ENCODE data around the gene RBMS3. TPM values are rescaled to one million over a fixed set of nuclear protein-coding genes. Genes with fewer than 3 reads are reported as not detected.
"Not testable (repeated sequence)": the region's sequence is repeated elsewhere in the genome, so short reads cannot be mapped to it uniquely, and the experiment has no call there.

RBMS3 gene
- total RNA-seq, 2 donors from 2014 or later: 7.1 to 11.5 TPM

DNA sequence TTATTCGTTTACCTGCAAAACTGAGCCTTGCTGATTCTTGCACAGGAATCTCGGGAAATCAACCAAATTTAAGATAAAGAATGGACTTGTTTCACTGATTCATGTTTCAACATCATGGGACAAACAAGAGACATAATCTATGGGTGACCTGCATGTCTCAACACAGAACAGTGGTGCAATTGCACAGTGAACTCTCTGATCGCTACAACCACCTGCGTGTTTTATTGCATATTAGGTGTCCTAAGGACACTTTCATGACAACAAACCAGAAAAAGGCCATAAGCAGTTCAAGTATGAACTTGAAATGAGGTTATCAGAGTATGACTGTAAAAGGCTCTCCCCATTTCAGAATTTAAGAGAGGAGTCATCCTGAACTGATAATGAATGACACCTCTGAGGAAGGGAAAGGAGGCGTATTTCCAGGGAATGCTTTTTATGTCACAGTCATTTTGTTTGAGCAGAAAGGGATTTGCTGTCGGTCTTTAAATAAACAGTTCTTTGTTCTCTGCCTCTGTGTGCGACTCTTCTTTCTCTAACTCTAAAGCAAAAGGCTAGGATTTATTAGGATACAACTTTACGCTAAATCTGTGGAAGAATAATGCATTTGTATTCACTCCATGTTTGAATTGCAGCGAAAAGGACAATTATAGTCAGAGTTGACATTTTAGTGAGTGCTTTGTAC, 167.2 kb downstream of the RBMS3 start:
- ATAC-seq (peak; percentile 54), DNase-seq (no peak)
- intact Hi-C loops (cut with DNase I, micrococcal nuclease): no loop called here

DNA sequence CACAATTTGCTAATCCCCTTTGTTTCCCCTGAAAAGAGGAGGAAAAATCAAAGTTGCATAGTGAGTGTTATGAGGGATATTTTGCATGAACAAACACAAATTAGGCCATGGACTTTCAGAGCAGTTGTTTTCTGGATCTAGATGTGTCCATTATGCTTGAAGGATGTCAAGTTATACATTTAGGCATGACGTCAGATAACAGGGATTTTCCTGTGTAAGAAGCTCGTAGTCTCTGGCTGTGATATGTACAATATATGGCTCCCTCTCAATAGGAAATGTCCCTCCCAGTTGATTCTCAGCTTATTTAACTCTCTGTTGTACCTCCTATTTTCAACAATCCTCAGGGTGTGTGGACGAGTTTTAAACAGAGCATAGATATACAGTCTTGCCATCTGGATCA, 171.0 kb downstream of the RBMS3 start:
- intact Hi-C loops (cut with DNase I, micrococcal nuclease): no loop called here
- no peak for ATAC-seq
- DNase-seq: no peak

DNA sequence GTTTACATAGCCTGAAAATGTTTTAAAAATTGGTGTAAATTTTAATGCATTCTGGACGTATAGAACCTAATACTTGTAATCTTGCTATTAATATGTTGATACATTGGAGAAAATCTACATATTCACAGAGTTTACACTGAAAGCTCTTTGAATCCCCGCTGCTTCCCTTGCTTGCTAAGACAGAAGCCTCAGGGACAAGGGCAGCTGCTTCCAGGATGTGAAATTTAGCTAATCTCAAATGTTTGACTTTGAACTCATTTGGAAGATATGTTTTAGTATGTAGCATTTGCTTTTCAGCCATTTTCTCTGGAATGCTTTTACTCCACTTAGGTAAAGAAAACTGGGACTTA, 172.0 kb downstream of the RBMS3 start:
- ATAC-seq (no peak), DNase-seq (no peak)
- intact Hi-C loops (cut with DNase I, micrococcal nuclease): no loop called here

DNA sequence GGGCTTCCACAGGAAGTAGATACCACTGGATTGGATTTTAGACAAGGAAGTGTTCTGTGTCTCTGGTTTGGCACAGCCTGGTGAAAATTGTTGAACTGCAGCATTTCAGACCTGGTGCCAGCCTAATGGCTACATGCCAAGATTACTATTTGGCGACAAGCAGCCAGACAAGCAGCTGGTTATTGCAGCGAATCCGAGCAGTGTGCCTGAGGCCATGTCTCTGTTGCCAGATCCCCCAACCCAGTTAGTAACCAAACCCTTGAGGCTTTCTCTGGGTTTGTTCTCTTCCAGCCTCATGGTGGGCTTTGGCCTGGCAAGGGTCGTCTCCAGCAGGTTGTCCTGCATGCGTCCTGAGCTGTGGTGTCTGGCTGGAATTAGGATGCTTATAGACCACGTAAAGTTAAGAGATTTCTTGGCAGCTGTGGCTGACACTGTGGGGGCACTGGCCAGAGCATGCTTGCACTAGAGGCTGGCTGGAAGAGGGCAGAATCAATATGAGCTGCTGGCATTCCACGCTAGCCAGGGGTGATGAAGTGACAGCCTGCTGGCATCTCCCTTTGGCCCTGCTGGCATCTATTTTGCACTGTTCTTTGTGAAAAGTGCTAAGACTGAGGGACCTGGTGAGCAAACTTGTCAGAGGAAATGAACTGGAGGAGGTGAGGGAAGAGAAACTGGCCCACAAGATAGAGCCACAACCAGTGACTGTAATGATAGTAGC, 172.6 kb downstream of the RBMS3 start:
- intact Hi-C loops (cut with DNase I, micrococcal nuclease): no loop called here
- peak; percentile 64 for ATAC-seq
- peak; percentile 14 to 44 for DNase-seq

DNA sequence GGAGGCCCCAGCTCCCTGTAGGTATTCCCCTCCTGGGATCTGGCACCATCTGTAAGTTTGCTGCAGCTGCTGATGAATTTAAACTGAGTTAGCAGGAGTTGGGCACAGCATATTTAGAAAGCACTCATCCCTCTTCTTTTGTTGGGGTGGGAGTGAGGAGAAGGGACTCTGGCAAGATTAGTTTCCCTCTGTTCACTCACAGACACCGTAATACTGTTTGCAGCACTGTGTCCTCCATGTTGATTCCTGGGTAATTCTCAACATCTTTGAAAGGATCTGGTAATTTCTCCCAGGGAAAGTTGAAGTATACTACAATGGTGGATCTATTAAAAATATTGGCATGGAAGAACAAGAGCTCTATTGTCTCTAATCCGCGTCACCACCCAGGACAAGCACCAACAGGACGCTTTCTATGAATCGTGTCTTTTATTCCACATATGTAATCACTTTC, 173.3 kb downstream of the RBMS3 start:
- no peak for DNase-seq
- intact Hi-C loops (cut with DNase I, micrococcal nuclease): no loop called here

DNA sequence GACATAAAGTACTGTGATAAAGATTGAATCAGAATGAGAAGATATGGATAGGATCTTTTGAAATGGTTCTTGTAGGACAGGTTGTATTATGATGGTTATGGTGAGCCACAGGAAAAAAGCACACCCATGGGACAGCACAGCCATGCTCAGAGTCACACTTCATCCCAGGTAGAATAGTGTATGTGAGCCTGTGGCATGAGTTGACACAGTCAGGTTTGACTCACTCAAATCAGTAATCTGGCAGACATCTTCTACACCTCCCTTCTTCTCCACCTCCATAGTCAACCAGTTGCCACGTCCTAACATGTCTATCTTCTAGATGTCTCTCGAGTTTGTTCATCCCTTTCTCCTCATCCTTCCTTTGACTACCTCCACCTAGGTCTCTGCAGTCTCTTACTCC, 176.0 kb downstream of the RBMS3 start:
- intact Hi-C loops (cut with DNase I, micrococcal nuclease): no loop called here
- no peak for ATAC-seq
- no peak for DNase-seq

More for the DNA sequence above, 173.3 kb downstream of the RBMS3 start:
- peak; percentile 47 for ATAC-seq

DNA sequence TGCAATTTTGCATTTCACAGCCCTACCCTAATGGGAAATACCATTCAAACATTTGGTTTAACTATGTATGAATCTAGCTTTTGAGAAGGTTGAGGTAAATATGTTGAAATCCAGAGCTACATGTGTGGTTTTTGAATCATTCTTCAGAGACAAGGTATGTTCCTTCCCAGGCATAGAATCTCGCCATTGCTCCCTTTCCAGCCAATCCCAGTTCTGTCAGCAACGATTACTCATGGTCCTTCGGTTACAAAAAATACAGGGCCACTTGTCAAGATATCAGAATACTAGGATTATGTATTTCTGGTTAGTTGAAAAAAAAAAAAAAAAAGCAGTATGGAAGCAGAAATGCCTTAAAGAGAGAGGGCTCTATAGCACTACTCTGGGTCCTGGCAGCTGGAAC, 182.4 kb downstream of the RBMS3 start:
- ATAC-seq (no peak), DNase-seq (no peak)
- intact Hi-C loops (cut with DNase I, micrococcal nuclease): no loop called here

DNA sequence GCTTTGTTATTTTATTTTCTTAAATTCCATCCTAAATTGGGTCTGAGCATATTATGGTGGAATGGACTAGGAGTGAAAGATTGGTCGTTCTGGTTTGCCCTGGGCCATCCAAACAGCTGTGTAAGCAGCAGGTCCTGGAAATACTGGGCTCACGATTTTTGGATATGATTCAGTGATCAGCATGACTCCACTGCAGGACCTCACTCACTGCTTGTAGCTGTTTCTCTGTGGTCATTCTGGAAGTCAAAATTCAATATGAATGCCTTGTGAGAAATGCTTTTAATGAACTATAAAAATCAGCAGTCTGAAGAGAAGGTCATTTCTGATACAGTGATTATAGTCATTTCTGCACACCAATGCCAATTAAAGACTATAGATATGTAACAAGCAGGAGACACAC, 185.0 kb downstream of the RBMS3 start:
- DNase-seq (no peak), ATAC-seq (no peak)
- intact Hi-C loops (cut with DNase I, micrococcal nuclease): no loop called here

DNA sequence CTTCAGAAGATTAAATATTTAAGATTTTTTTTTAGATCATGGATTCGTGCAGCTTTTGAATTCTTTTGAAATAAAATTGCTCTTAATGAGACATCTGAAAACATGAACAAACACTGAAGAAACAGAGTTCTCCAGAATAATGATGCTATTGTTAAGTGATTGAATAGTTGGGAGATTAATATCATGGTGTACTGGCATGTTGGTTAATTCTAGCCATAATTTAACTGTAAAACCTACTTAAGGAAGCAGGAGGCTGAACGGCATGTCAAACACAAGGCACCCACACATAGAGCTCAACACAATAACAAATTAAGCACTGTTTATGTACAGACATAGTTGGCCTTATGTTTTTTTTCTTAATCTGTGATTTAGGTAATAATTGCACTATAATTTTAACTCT, 185.6 kb downstream of the RBMS3 start:
- ATAC-seq (no peak), DNase-seq (no peak)
- intact Hi-C loops (cut with DNase I, micrococcal nuclease): no loop called here

DNA sequence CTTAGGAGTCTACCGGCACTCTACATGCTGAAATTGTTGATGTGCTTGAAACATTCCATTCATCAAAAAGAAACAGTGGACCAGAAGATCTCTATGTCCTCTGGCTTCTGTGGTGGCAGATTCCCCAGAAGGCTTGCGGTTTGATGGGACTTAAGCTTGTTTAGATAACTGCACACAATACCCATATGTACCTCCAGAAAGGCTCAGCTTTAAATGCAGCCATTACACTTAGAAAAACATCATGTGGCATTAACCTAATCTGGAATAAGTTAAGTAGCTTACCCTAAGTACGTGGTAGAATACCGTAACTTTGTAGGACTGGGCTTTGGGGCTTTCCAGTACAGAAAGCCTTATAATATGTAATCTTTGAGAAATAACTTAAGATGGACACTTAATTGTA, 187.3 kb downstream of the RBMS3 start:
- ATAC-seq: no peak
- DNase-seq: no peak
- intact Hi-C loops (cut with DNase I, micrococcal nuclease): no loop called here

DNA sequence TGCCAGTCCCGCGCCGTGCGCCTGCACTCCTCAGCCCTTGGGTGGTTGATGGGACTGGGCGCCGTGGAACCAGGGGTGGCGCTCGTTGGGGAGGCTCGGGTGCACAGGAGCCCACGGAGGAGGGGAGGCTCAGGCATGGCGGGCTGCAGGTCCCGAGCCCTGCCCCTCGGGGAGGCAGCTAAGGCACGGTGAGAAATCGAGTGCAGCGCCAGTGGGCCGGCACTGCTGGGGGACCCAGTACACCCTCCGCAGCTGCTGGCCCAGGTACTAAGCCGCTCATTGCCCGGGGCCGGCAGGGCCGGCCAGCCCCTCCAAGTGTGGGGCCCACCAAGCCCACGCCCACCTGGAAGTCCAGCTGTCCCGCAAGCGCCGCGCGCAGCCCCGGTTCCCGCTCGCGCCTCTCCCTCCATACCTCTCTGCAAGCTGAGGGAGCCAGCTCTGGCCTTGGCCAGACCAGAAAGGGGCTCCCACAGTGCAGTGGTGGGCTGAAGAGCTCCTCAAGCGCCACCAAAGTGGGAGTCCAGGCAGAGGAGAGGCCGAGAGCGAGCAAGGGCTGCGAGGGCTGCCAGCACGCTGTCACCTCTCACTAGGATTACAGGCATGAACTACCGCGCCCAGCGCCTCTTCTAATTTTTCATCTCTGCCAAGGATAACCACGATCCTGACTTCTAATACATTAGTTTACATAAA, 192.8 kb downstream of the RBMS3 start:
- ATAC-seq; DNase-seq; intact Hi-C loops (cut with DNase I, micrococcal nuclease): not testable (repeated sequence)

DNA sequence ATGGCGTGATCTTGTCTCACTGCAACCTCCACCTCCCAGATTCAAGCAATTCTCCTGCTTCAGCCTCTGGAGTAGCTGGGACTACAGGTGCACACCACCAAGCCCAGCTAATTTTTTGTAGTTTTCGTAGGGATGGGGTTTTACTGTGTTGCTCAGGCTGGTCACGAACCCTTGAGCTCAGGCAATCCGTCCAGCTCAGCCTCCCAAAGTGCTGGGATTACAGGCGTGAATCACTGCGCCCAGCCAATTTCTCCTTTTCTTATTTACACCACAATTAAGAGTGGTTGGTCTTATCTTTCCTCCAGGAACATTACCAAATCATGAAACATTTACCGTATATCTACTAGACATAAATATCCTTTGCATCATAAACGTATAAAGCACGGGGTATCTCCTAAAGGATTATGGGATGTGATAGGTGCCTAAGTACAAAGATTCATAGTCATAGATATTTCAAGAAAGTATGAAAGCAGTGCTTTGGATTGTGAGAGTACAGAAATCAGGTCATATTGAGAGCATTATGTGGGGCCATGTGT, 194.5 kb downstream of the RBMS3 start:
- intact Hi-C loops (cut with DNase I, micrococcal nuclease): no loop called here
- DNase-seq (no peak), ATAC-seq (no peak)

DNA sequence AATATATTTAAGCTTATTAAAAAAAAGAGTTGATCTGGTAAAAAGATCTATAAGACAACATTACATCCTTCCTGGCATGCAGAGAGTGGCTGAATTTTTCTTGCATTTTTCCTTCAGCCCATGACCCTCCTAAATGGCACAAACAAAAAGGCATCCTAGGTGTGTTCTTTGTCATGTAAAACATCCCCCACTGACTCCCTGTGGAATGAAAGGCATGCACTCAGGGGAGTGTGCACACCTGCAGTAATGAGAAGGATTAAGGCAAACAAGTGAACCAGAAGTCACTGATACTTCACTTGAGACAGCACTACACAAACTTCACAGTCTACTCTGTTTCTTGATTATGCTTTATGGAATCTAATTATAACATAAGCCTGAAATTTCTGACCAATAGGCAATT, 195.0 kb downstream of the RBMS3 start:
- intact Hi-C loops (cut with DNase I, micrococcal nuclease): no loop called here
- ATAC-seq (no peak), DNase-seq (no peak)

DNA sequence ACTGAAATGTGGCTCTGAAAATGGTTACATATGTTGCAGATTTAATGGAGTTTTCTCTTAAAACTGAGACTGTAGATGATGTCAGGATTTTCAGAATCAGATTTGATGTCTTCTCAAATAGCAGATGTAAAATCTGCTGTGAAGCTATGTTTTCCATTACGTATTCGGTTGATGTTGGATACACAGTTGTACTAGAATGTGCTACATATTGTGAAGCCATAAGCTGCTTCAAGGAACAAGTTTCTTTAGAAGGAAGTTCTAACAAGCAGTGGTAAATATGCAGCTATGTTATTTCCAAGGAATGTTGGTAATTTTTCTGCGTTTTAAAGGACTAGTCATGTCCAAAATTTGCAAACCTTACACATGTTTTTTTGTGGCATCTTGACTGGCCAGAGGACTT, 197.7 kb downstream of the RBMS3 start:
- no peak for DNase-seq
- intact Hi-C loops (cut with DNase I, micrococcal nuclease): no loop called here
- no peak for ATAC-seq

DNA sequence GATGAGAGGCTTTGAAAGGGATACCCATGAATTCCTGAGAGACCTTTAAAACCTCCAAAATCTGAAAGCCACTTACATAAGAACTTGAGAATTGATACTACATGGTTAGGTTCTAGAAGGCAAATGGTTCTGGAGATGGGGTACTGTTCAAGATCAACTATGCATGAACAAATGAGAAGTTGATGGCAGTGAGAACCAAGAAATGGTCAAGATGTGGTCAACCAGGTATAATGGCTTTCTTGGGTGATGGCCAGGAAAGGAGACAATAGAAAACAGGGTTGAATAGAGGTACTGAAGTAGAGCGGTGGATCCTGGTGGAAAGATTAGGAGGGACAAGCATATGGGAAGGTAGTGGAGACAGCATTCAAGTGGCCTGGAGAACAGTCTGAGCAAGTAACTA, 200.4 kb downstream of the RBMS3 start:
- no peak for ATAC-seq
- intact Hi-C loops (cut with DNase I, micrococcal nuclease): no loop called here
- DNase-seq: no peak

DNA sequence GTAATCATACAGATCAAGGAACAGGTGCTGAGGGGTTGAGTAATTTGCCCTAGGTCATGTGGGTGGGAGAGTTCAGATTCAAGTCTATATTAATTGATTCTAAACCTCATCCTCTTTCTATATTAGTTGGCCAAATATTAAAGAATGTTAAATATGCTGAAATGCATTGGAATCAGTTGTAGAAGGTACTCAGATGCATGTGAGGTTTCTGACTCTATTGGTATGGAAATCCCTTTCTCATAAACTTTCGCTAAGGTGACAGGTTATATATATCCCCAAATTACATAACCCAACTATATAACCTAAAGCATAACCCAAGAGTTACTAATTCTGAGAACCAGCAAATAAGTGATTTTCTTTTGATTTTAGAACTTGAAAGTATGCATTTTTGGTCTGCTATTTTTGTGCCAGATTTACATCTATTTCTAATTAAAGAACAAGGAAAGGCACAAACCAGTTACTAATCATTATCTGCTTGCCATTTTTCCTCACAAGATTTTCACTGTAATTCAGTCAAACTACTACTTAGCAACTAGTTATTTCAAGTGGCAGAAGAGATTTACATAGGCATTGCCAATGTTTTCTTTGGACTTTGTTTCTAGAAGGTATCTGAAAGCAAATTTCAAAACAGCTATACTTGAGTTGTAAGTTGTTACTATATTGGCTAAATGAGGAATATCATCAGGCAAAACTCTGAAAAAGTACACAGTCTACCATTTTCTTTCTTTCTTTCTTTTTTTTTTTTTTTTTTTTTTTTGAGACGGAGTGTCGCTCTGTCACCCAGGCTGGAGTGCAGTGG, 201.3 kb downstream of the RBMS3 start:
- ATAC-seq (no peak), DNase-seq (no peak)
- intact Hi-C loops (cut with DNase I, micrococcal nuclease): no loop called here

DNA sequence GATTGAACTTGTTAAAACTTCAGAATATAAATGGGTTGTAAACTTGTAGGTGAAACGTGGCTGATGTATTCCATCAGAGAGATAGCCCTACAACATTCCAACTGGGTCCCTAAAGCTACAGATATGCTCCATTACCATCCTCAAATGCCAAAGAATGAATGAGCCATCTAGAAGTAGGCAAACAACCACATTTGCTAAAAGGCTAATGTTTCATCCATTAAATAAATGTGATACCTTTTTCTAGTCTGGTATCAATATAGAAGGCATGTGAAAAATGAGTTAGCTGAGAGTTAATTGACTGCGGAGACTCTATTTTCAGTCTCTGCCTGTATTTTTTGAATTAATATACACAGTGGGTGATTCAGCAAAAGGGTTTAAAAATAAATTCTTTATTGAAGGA, 203.8 kb downstream of the RBMS3 start:
- intact Hi-C loops (cut with DNase I, micrococcal nuclease): no loop called here
- no peak for DNase-seq
- ATAC-seq: no peak

DNA sequence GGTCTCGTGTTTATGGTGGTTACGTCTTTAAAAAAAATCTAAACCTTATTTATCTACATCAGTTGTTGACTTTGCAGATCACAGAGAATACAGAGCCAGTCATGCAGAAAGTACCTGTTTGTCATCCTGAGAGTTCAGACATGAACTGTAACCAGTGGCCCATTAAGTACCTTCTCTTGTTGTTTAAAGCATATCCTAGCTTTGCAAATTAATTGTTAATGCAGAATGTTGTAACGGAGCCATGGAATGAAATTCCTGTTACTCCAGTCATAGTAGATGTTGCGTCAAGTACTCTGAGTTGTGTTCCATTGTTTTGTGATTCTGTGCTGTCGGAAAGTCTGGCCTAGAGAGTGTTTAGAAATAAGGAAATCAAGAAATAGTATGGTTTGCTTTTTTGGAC, 205.2 kb downstream of the RBMS3 start:
- no peak for ATAC-seq
- no peak for DNase-seq
- intact Hi-C loops (cut with DNase I, micrococcal nuclease): no loop called here

DNA sequence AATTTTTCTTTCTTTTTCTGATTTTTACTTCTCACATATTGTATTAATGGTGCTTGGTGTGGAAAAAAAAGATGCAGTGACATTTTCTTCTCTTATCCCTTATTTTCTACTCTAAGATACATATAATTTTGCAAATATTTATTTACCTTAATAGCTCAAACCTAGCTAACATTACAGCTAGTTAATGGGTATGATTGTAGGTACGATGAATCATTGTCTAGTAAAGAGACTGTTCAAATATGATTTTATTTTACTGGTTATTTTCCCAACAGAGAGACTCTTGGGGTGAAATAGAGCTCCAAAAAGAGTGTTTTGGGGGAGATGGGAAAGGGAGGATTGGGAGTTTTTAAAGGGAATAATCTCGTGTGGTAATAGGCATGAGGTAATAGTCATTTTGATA, 206.0 kb downstream of the RBMS3 start:
- intact Hi-C loops (cut with DNase I, micrococcal nuclease): no loop called here
- ATAC-seq (no peak), DNase-seq (no peak)
